ENCODE results near the gene SRPX2. TPM values are rescaled to one million over a fixed set of nuclear protein-coding genes. Genes with fewer than 3 reads are reported as not detected.
A peak's percentile ranks its signal among the peaks of the same experiment; 100 is the strongest.

Gene SRPX2
- total RNA-seq, 2 experiments from 2014 or later: not detected

- Histone ChIP-seq H3K79me2 (ENCODE audit: insufficient read depth, low read depth, low read length) (no peaks in the 10 kb centered on the region), H3K36me3 (ENCODE audit: insufficient read depth, low read length) (no peaks in the 10 kb centered on the region), H2AFZ (ENCODE audit: low read length) (no peak overlapping the region), H3K4me3 (ENCODE audit: low read depth, low read length, poor library complexity, severe bottlenecking) (no peak overlapping the region), H3K9me2 (ENCODE audit: insufficient read depth, low read length) (no peaks in the 10 kb centered on the region), H4K20me1 (ENCODE audit: insufficient read depth, low read length) (no peaks in the 10 kb centered on the region), H3K27ac (ENCODE audit: low read depth, low read length, poor library complexity, severe bottlenecking) (no peak overlapping the region), H3K4me2 (ENCODE audit: low read length) (no peak overlapping the region), H3K4me1 (ENCODE audit: insufficient read depth, low read length, poor library complexity, severe bottlenecking) (no peaks in the 10 kb centered on the region), H3K9me3 (ENCODE audit: low read length) (no peaks in the 10 kb centered on the region)
- POLR2A ChIA-PET: no interaction called here
- no TSS peak for BruUV-seq (replicated peaks)
- TF ChIP-seq CTCF (conservative IDR thresholded peaks at IDR 0.05; ENCODE audit: low read length) (peak; percentile 56), EZH2phosphoT487 (IDR thresholded peaks at IDR 0.05; ENCODE audit: borderline replicate concordance, low read depth, low read length) (no peak)
- intact Hi-C loops (cut with micrococcal nuclease; ENCODE audit: unreplicated experiment): no loop called here
- CTCF ChIA-PET (ENCODE audit: unreplicated experiment): no interaction called here
- no peak for DNase-seq (ENCODE audit: low spot score)
Observed at GRCh38 chrX:100615005-100615404, 29.0 kb upstream of the SRPX2 start.

- POLR2A ChIA-PET: no interaction called here
Observed at GRCh38 chrX:100623001-100623400, 21.0 kb upstream of the SRPX2 start.

More at GRCh38 chrX:100623001-100623400, 21.0 kb upstream of the SRPX2 start:
- H4K20me1 ChIP-seq (ENCODE audit: insufficient read depth, low read length): no peaks in the 10 kb centered on the region
- no peaks in the 10 kb centered on the region for H3K79me2 ChIP-seq (ENCODE audit: insufficient read depth, low read depth, low read length)
- H3K36me3 ChIP-seq (ENCODE audit: insufficient read depth, low read length): no peaks in the 10 kb centered on the region
- no peak overlapping the region for H3K27ac ChIP-seq (ENCODE audit: low read depth, low read length, poor library complexity, severe bottlenecking)
- no peak overlapping the region for H3K4me2 ChIP-seq (ENCODE audit: low read length)
- TF ChIP-seq EZH2phosphoT487 (IDR thresholded peaks at IDR 0.05; ENCODE audit: borderline replicate concordance, low read depth, low read length) (no peak), CTCF (conservative IDR thresholded peaks at IDR 0.05; ENCODE audit: low read length) (no peak)
- no peak overlapping the region for H2AFZ ChIP-seq (ENCODE audit: low read length)
- BruUV-seq (replicated peaks): no TSS peak
- no peaks in the 10 kb centered on the region for H3K4me1 ChIP-seq (ENCODE audit: insufficient read depth, low read length, poor library complexity, severe bottlenecking)
- H3K9me3 ChIP-seq (ENCODE audit: low read length): no peaks in the 10 kb centered on the region
- intact Hi-C loops (cut with micrococcal nuclease; ENCODE audit: unreplicated experiment): no loop called here
- CTCF ChIA-PET (ENCODE audit: unreplicated experiment): no interaction called here
- no peak overlapping the region for H3K4me3 ChIP-seq (ENCODE audit: low read depth, low read length, poor library complexity, severe bottlenecking)
- DNase-seq (ENCODE audit: low spot score): no peak
- no peaks in the 10 kb centered on the region for H3K9me2 ChIP-seq (ENCODE audit: insufficient read depth, low read length)
